Measurements from ENCODE around the gene SYT1. TPM values are rescaled to one million over a fixed set of nuclear protein-coding genes. Genes with fewer than 3 reads are reported as not detected.

SYT1 gene
- total and polyA plus RNA-seq, 9 donors: 0.45 to 18.3 (median 9.7) TPM

DNA sequence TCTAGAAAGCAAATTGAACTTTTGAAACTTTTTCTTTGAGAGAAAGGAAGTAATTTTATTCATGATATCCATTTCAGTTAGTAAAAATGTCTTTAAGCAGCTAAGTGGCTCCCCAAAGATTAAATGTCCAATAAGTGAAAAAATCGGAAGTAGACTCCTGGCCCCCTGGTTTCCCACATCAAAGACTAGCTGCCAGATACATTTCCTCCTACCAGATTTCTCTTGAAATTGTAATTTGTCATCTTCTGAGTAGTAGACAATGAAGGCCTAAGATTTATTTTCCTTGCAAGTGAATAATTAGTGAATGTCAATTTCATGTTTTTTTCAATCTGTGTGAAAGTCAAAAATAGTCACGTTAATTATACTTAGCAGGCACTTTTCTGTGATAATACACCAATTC lies 321.9 kb downstream of the SYT1 start:
- Histone ChIP-seq H3K4me1 (ENCODE audit: insufficient read depth) (no peaks in the 10 kb centered on the region), H3K4me3 (no peak overlapping the region), H3K27me3 (no peaks in the 10 kb centered on the region), H3K27ac (no peak overlapping the region), H3K9me3 (no peaks in the 10 kb centered on the region), H3K36me3 (no peaks in the 10 kb centered on the region)
- 74 to 76% (median 75%) methylated on average over 2 of the region's 2 CpGs for WGBS, 3 donors
- intact Hi-C loops (cut with DNase I): no loop called here
- TF ChIP-seq EP300 (IDR thresholded peaks at IDR 0.05): no peak
- DNase-seq: no peak

DNA sequence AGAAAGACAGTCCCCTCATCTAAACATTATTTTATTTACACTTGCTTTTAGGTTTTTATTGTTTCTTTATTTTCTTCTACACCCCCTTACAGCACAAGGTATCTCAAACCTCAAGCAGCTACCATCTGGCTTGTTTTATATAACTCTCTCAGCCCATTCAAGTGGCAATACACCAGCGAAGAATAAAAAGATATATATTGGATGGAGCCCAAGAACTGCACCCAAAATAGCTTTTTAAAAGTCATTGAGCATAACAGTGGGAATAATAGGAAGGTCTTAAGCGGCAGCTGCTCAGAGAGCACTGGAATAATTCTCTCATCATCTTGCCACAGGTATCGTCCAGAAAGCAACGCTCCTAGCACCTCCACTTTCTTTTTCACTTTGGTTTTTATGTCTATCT lies 322.5 kb downstream of the SYT1 start:
- no peaks in the 10 kb centered on the region for H3K27me3 ChIP-seq
- no peak for DNase-seq
- no peaks in the 10 kb centered on the region for H3K4me1 ChIP-seq (ENCODE audit: insufficient read depth)
- TF ChIP-seq POLR2A (IDR thresholded peaks at IDR 0.05) (no peak), EP300 (IDR thresholded peaks at IDR 0.05) (no peak)
- TF ChIP-seq, protein P1, sequence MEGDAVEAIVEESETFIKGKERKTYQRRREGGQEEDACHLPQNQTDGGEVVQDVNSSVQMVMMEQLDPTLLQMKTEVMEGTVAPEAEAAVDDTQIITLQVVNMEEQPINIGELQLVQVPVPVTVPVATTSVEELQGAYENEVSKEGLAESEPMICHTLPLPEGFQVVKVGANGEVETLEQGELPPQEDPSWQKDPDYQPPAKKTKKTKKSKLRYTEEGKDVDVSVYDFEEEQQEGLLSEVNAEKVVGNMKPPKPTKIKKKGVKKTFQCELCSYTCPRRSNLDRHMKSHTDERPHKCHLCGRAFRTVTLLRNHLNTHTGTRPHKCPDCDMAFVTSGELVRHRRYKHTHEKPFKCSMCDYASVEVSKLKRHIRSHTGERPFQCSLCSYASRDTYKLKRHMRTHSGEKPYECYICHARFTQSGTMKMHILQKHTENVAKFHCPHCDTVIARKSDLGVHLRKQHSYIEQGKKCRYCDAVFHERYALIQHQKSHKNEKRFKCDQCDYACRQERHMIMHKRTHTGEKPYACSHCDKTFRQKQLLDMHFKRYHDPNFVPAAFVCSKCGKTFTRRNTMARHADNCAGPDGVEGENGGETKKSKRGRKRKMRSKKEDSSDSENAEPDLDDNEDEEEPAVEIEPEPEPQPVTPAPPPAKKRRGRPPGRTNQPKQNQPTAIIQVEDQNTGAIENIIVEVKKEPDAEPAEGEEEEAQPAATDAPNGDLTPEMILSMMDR (IDR thresholded peaks at IDR 0.05): no peak
- H3K9me3 ChIP-seq: no peaks in the 10 kb centered on the region
- WGBS, 3 donors: 72 to 79% (median 78%) methylated on average over 4 of the region's 4 CpGs
- intact Hi-C loops (cut with DNase I): no loop called here
- no peak overlapping the region for H3K4me3 ChIP-seq
- H3K36me3 ChIP-seq: no peaks in the 10 kb centered on the region
- H3K27ac ChIP-seq: no peak overlapping the region

DNA sequence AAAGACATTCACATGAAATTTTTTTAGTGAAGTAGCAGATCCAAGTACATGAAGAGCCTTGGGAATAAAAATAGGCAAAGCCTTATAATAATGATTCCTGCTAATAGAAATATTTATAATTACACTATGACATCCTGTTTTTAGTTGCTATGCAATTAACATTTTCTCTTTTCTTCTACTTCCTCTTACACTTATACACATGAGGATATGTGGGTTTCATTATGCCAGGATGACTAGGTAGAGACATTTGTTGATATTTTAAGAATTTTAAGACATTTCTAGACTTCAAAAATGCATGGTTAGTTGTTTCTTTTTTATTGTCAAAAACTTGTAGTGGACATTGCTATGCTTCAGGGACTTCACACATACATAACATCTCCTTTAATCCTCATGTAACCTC lies 326.8 kb downstream of the SYT1 start:
- intact Hi-C loops (cut with DNase I): no loop called here
- Histone ChIP-seq H3K4me1 (ENCODE audit: insufficient read depth) (no peaks in the 10 kb centered on the region), H3K27ac (no peak overlapping the region), H3K36me3 (no peaks in the 10 kb centered on the region), H3K4me3 (no peak overlapping the region), H3K9me3 (no peaks in the 10 kb centered on the region), H3K27me3 (no peaks in the 10 kb centered on the region)
- TF ChIP-seq POLR2A (IDR thresholded peaks at IDR 0.05) (no peak), EP300 (IDR thresholded peaks at IDR 0.05) (no peak)
- TF ChIP-seq, protein P1 (IDR thresholded peaks at IDR 0.05): no peak
- DNase-seq: no peak

DNA sequence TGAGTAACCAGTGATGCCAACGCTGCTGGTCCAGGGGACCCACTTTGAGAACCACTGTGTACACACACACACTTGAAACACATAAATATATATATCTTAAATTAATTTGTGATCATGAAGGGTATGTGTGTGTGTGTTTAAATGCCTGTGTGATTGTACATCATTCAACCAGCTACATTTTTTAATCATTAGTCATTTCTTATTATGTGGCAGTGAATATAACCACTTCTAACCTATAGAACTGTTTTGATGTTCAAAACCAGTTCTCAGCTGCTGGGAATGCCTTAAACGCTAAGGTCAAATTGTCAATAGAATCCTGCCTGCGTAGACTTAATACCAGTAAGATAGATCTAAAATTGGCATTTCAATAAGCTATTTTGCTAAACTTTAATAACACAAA lies 330.0 kb downstream of the SYT1 start:
- WGBS, 3 donors: 64 to 75% (median 75%) methylated on average over 3 of the region's 3 CpGs
- no peaks in the 10 kb centered on the region for H3K36me3 ChIP-seq
- no peak overlapping the region for H3K4me3 ChIP-seq
- no peaks in the 10 kb centered on the region for H3K9me3 ChIP-seq
- DNase-seq: no peak
- no peak overlapping the region for H3K27ac ChIP-seq
- no peak for TF ChIP-seq EP300 (IDR thresholded peaks at IDR 0.05)
- no peak for TF ChIP-seq POLR2A (IDR thresholded peaks at IDR 0.05)
- no peaks in the 10 kb centered on the region for H3K4me1 ChIP-seq (ENCODE audit: insufficient read depth)
- H3K27me3 ChIP-seq: no peaks in the 10 kb centered on the region
- intact Hi-C loops (cut with DNase I): no loop called here

DNA sequence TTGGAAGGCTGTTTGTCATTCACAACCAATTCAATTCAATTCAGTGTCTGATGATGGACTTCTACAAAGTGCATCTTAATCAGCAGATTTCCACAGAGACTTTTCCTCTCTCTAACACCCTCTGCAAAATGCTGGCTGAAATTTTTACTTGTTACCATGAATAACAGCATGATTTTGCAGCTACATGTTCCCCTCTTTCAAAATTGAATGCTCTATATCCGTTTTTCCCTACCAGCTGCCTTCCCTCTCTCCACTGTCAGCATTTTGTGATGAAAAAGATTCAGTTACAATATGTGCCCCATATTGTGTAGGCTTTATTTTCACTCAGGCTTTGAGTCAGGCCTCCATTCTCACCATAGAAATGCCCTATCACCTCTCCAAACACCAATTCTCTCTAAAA lies 334.6 kb downstream of the SYT1 start:
- no peak for DNase-seq
- Histone ChIP-seq H3K9me3 (no peaks in the 10 kb centered on the region), H3K4me3 (no peak overlapping the region), H3K27ac (no peak overlapping the region), H3K36me3 (no peaks in the 10 kb centered on the region), H3K4me1 (ENCODE audit: insufficient read depth) (no peaks in the 10 kb centered on the region), H3K27me3 (no peaks in the 10 kb centered on the region)
- WGBS, 3 donors: 67 to 73% (median 67%) methylated on average over 1 of the region's 1 CpG
- TF ChIP-seq EP300 (IDR thresholded peaks at IDR 0.05): no peak
- TF ChIP-seq, protein P1 (IDR thresholded peaks at IDR 0.05): no peak
- TF ChIP-seq POLR2A (IDR thresholded peaks at IDR 0.05): no peak
- intact Hi-C loops (cut with DNase I): no loop called here

DNA sequence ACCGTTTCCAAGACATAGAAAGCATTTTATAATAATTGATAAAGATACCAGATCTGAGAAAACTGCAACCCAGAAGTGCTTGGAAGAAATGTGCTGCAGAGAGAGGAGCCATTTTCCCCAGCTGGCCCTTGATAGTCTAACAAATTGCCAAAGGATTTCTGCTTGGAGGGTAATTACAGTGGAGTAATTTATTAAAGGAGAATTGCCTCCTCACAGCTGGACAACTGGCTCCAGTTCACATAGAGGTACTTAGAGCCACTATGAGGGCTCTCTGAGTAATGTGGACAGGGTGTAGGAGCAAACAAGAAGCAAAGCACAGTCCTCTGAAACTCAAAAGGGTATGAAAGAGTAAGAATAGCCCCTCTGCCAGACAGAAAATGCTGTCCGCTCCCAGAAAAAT lies 335.6 kb downstream of the SYT1 start:
- intact Hi-C loops (cut with DNase I): no loop called here
- no peaks in the 10 kb centered on the region for H3K36me3 ChIP-seq
- WGBS, 3 donors: 61 to 69% (median 64%) methylated on average over 2 of the region's 2 CpGs
- no peak for DNase-seq
- H3K9me3 ChIP-seq: no peaks in the 10 kb centered on the region
- H3K4me1 ChIP-seq (ENCODE audit: insufficient read depth): no peaks in the 10 kb centered on the region
- no peak overlapping the region for H3K4me3 ChIP-seq
- TF ChIP-seq, protein P1 (IDR thresholded peaks at IDR 0.05): no peak
- TF ChIP-seq EP300 (IDR thresholded peaks at IDR 0.05): no peak
- no peak for TF ChIP-seq POLR2A (IDR thresholded peaks at IDR 0.05)
- H3K27me3 ChIP-seq: no peaks in the 10 kb centered on the region
- no peak overlapping the region for H3K27ac ChIP-seq
